Suprapubic skin (tissue), 4 donors: ENCODE data around the gene SSNA1. TPM values are rescaled to one million over a fixed set of nuclear protein-coding genes. Genes with fewer than 3 reads are reported as not detected.

ENCODE experiments used
- DNase-seq, 2 donors: peaks; one replicate each; pipeline ENCODE4 v3.0.0-alpha.2; 2019; ENCODE audit warnings: low spot score in 2 of 2
- H3K27ac ChIP-seq: fragments of 200-600 bp; sonication (generic); one replicate; pipeline ENCODE4 v1.5.1; 2019
- H3K27me3 ChIP-seq: fragments of 200-600 bp; sonication (generic); one replicate; pipeline ENCODE4 v1.5.1; 2019
- H3K36me3 ChIP-seq: fragments of 200-600 bp; sonication (generic); one replicate; pipeline ENCODE4 v1.5.1; 2019
- H3K4me1 ChIP-seq: fragments of 200-600 bp; sonication (generic); one replicate; pipeline ENCODE4 v1.5.1; 2019
- H3K4me3 ChIP-seq: fragments of 200-600 bp; sonication (generic); one replicate; pipeline ENCODE4 v1.5.1; 2019; ENCODE audit warnings: mild to moderate bottlenecking
- H3K9me3 ChIP-seq: fragments of 200-600 bp; sonication (generic); one replicate; pipeline ENCODE4 v1.5.1; 2019
- EP300 ChIP-seq: sonication (generic); formaldehyde crosslinking; IDR thresholded peaks from one replicate; pipeline ENCODE4 v1.6.1; 2017; ENCODE audit warnings: antibody characterized with exemption
- POLR2A ChIP-seq, 2 donors: fragments of 450-650 bp; IDR thresholded peaks; one replicate each; pipeline ENCODE4 v1.6.1; 2017; ENCODE audit warnings: antibody characterized with exemption in 2 of 2, mild to moderate bottlenecking in 2 of 2, moderate library complexity in 2 of 2
- POLR2AphosphoS5 ChIP-seq, 3 donors: sonication (generic); formaldehyde crosslinking; IDR thresholded peaks; one replicate each; pipeline ENCODE4 v1.6.1; 2017; ENCODE audit warnings: antibody characterized with exemption in 3 of 3
- WGBS: methylation state at CpG from one replicate; pipeline ENCODE4 v1.1.5; 2018; 5-methylcytosine and 5-hydroxymethylcytosine counted together
- total RNA-seq, 4 donors: library from RNA; depleted of rRNA; stranded (reverse); fragments of >200 nt; gene quantifications; one replicate each; pipeline ENCODE4 v1.1.0, GENCODE V29; 2016
- TF ChIP-seq, protein P1 (sequence below), 2 donors: fragments of 200-600 bp in 1 of 2; fragments of 450-650 bp in 1 of 2; sonication (generic) in 1 of 2; IDR thresholded peaks; one replicate each; pipeline ENCODE4 v1.5.1; 2016 to 2019; ENCODE audit warnings: antibody characterized with exemption in 2 of 2, mild to moderate bottlenecking in 1 of 2, moderate library complexity in 1 of 2

SSNA1 gene
- total RNA-seq, 4 donors from 2014 or later, result 45.9 to 72.0 (median 71.1) TPM

DNA sequence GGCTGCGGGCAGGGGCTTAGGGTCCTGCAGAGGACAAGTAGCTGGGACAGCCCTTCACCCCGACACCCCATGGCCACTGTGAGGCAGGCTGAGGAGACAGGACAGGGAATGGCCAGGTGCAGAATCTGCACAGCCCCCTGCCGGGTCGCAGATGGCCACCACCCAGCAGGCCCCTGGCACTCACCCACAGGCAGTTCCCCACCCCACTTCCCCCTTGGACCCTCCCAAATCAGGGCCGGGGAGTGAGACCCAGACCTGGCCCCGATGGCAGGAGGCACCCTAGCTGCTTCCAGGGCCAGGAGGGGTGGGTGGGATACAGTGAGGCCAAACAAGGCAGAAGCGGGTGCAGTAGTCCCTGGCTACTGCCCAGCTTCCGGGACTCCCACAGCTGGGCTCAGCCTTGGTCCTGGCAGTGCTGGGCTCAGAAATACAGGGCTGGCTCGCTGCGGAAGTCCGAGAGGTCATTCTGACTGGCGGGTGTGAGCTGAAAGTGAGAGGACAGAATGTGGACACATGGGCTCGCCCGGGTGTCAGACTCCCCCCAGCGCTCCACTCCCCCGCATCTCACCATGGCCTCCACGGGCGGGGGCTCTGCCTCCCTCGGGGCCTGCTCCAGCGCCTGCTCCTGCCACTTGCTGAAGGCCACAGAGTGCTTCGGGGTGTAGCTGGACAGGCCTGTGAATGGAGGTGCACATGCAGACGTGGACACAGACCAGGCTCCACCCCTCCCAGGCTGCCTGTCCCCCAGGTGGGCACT lies 3.4 kb downstream of the SSNA1 start:
- Histone ChIP-seq H3K9me3 (no peaks in the 10 kb centered on the region), H3K27me3 (no peaks in the 10 kb centered on the region), H3K27ac (no peak overlapping the region), H3K4me3 (no peak overlapping the region), H3K4me1 (peaks cover 55% of the 10 kb centered on the region), H3K36me3 (peaks cover 26% of the 10 kb centered on the region)
- 93% methylated on average over 11 of the region's 22 CpGs for WGBS
- TF ChIP-seq, protein P1, sequence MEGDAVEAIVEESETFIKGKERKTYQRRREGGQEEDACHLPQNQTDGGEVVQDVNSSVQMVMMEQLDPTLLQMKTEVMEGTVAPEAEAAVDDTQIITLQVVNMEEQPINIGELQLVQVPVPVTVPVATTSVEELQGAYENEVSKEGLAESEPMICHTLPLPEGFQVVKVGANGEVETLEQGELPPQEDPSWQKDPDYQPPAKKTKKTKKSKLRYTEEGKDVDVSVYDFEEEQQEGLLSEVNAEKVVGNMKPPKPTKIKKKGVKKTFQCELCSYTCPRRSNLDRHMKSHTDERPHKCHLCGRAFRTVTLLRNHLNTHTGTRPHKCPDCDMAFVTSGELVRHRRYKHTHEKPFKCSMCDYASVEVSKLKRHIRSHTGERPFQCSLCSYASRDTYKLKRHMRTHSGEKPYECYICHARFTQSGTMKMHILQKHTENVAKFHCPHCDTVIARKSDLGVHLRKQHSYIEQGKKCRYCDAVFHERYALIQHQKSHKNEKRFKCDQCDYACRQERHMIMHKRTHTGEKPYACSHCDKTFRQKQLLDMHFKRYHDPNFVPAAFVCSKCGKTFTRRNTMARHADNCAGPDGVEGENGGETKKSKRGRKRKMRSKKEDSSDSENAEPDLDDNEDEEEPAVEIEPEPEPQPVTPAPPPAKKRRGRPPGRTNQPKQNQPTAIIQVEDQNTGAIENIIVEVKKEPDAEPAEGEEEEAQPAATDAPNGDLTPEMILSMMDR (IDR thresholded peaks at IDR 0.05), result no peak
- TF ChIP-seq POLR2A (IDR thresholded peaks at IDR 0.05), result no peak
- no peak for DNase-seq

DNA sequence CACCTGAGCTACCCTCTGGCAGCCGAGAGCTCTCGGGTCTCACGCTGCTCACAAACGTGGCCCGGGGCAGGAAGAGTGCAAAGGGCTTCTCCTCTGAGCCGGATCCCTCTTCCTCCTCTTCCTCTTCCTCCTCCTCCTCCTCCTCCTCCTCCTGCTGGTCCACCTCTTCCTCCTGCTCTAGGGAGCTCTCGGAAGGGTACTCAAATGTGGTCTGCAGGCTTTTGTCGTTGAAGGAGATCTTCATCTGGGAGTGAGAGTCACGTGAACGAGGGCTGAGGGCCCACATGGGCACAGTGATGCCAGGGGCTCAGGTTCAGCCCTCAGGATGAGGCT lies 3.9 kb downstream of the SSNA1 start:
- no peak overlapping the region for H3K27ac ChIP-seq
- DNase-seq, result no peak
- no peak overlapping the region for H3K4me3 ChIP-seq
- TF ChIP-seq POLR2A (IDR thresholded peaks at IDR 0.05) (no peak), POLR2AphosphoS5 (IDR thresholded peaks at IDR 0.05) (no peak), EP300 (no peak)
- TF ChIP-seq, protein P1 (IDR thresholded peaks at IDR 0.05), result no peak
- peaks cover 26% of the 10 kb centered on the region for H3K36me3 ChIP-seq
- 72% methylated on average over 3 of the region's 10 CpGs for WGBS
- H3K9me3 ChIP-seq, result no peaks in the 10 kb centered on the region
- H3K4me1 ChIP-seq, result peaks cover 52% of the 10 kb centered on the region
- no peaks in the 10 kb centered on the region for H3K27me3 ChIP-seq

DNA sequence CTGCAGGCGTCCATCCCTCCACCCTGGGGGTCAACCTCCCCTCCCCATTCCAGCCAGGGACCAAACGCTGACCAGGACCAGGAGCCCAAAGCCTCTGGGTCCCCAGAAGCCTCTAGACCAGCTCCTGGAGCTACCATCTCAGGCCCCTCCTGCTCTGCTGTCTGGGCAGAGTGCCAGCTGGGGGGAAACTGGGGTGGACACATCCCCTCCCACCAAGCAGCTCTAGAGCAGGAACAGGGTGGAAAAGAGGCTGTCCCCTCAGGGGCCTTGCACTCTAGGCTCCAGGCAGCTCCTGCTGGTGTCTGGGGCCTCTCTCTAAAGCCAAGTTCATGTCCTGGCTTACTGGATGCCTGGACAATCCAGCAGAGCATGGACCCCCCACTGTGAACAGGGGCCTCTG lies 4.4 kb downstream of the SSNA1 start:
- Histone ChIP-seq H3K4me3 (no peak overlapping the region), H3K27me3 (no peaks in the 10 kb centered on the region), H3K9me3 (no peaks in the 10 kb centered on the region), H3K4me1 (peaks cover 52% of the 10 kb centered on the region), H3K36me3 (peaks cover 26% of the 10 kb centered on the region), H3K27ac (no peak overlapping the region)
- no peak for TF ChIP-seq EP300
- TF ChIP-seq POLR2AphosphoS5 (IDR thresholded peaks at IDR 0.05), result no peak
- TF ChIP-seq, protein P1 (IDR thresholded peaks at IDR 0.05), result no peak
- no peak for TF ChIP-seq POLR2A (IDR thresholded peaks at IDR 0.05)
- no CpG with 5 or more reads among the region's 2 CpGs for whole genome bisulfite sequencing
- no peak for DNase-seq

DNA sequence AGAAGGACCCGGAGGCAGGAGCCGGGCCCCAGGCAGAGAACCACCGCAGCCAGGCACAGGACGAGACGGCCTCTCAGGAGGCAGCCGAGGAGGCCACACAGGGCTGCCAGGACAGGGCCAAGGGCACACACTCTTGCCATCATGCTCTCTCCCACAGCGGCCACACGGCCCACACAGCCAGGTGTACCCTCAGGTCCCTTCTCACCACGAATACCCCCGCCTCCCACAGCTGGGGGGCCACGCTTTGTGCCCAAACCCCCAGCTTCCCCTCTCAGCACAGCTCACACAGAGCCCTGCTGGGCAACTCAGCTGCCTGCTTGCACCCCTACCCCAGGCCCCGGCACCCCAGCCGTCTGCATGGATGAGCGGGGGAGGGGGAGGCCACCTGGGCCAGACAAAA lies 5.3 kb downstream of the SSNA1 start:
- WGBS, result no CpG with 5 or more reads among the region's 14 CpGs
- H3K27me3 ChIP-seq, result no peaks in the 10 kb centered on the region
- TF ChIP-seq POLR2AphosphoS5 (IDR thresholded peaks at IDR 0.05) (no peak), EP300 (no peak)
- TF ChIP-seq, protein P1 (IDR thresholded peaks at IDR 0.05), result no peak
- peaks cover 26% of the 10 kb centered on the region for H3K36me3 ChIP-seq
- no peak overlapping the region for H3K4me3 ChIP-seq
- DNase-seq, result no peak
- H3K27ac ChIP-seq, result no peak overlapping the region
- H3K9me3 ChIP-seq, result no peaks in the 10 kb centered on the region
- H3K4me1 ChIP-seq, result peaks cover 58% of the 10 kb centered on the region

DNA sequence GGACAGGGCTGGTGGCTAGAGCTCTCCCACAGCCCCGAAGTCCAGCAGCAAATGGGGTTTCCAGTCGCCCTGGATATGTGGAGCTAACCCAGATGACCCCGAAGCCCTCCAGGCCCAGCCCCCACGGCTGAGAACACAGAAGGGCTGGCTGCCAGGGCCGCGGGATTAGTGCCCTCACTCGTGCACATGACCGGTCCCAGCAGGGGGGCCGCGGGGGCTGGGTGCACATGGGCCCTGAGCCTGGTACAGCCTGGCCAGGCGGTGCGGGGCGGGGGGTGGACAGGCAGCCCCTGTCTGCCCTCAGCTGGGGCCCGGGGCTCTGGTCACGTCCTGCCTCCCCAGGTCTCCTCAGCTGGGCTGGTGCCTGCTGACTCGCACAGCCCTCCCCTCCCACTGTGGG lies 5.9 kb downstream of the SSNA1 start:
- Histone ChIP-seq H3K4me1 (peaks cover 60% of the 10 kb centered on the region), H3K27me3 (no peaks in the 10 kb centered on the region), H3K27ac (no peak overlapping the region), H3K4me3 (peak overlapping the region; percentile 15), H3K36me3 (peaks cover 26% of the 10 kb centered on the region), H3K9me3 (no peaks in the 10 kb centered on the region)
- no peak for DNase-seq
- 30% methylated on average over 2 of the region's 16 CpGs for WGBS
- TF ChIP-seq POLR2AphosphoS5 (IDR thresholded peaks at IDR 0.05) (no peak), EP300 (no peak), POLR2A (IDR thresholded peaks at IDR 0.05) (no peak)
- TF ChIP-seq, protein P1 (IDR thresholded peaks at IDR 0.05), result no peak
